Activated CD4-positive, CD25-positive, alpha-beta regulatory T cell treated with anti-CD3 and anti-CD28 coated beads, Interleukin-2, amount 50 U/mL, for 72 hours (primary cell): Measurements from ENCODE around the gene ZC3H14.

ENCODE experiments used
- DNase-seq: peaks from one replicate; pipeline ENCODE4 v3.0.0; 2021

Gene ZC3H14

GRCh38 chr14:88553886-88554456 lies 8.9 kb upstream of the ZC3H14 start:
- no peak for DNase-seq

- peak; percentile 45 for DNase-seq
Observed at GRCh38 chr14:88554457-88555286, 8.2 kb upstream of the ZC3H14 start, which contains the start of gene PTPN21. PTPN21 (minus strand) TSS chr14:88555007; CDS start chr14:88550417, 4,590 bp downstream.

DNA sequence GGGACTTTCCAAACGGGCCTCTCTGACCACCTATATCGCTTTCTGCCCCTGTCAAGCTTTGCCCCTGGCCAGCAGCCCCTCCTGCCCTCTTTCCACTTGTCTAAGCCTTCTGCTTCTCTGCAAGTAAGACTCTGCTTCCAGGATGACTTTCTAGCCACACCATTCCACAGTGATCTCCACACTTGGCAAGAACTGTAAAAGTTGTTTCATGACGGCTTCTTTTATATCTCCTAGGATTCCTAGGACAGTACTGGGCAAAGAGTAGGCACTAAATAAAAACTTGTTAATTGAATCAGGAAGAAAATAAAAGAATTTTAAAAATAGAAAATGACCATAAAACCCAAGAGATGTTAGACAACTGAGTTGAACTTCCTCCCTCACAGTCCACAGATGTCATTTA lies 6.3 kb upstream of the ZC3H14 start:
- no peak for DNase-seq

GRCh38 chr14:88559852-88560251 lies 3.0 kb upstream of the ZC3H14 start:
- no peak for DNase-seq

DNA sequence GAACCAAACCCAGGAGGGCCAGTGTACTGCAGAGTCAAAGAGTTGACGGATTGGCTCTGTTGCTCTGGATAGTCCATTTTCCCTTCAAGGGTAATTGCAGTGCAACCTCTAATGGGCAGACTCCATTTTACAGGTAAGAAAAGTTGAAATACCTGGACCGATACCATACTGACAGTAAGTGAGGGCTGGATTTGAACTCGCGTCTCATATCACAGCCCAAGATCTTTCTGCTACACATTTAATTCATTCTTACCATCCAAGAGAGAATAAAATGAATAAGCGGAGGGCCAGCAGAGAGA lies 356 bp upstream of the ZC3H14 start:
- DNase-seq: no peak

DNA sequence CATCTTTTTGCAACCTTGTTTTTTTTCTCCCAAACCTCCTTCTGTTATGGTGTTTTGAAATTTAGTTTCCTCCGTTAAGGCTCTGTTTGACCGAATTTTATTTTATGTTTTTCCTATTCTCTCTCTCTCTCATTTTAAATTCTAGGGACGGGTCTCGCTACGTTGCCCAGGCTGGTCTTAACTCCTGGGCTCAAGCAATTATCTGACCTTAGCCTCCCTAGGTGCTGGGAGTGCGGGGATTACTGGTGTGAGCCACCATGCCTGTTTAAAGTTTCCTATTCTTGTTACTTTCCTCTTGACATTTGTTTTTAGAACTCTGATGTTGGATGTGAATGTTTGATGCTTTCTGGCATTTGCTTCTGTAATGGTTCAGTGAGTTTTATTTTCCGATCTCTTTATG lies 1.0 kb downstream of the ZC3H14 start:
- no peak for DNase-seq

DNA sequence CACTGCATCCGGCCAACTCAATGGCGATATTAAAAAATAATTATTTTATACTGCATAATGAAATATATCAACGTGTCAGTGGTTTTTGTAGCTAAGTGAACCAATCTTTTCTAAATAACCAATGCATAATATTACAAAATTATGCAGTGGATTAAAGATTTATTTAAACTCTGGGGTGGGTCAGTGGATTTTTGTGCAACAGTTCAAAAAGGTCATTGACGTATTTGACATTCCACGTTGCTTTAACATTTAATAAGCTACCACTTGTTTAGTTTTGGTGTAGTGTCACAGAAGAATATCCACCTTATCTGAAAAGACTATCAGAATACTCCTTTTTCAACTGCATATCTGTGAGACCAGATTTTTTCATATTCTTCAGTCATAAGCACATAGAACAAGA lies 2.6 kb downstream of the ZC3H14 start:
- no peak for DNase-seq

- DNase-seq: no peak
Observed at GRCh38 chr14:88568196-88568595, 5.4 kb downstream of the ZC3H14 start.

DNA sequence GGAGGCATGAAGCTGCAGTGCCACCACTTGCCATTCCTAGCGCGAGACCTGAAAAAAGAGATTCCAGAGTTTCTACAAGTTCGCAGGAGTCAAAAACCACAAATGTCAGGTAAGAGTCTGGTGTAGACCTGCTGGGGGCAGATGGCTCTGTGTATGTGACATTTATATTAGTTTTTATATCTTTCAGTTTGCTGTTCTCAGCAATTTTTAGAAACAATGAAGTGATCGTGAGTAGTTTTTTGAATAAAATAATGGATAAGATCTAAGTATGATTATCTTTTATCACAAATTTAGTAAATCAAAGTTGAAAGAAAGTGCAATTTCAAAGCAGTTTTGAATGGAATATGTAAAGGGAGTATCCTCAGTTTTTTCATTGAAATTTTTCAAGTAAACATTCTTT lies 9.3 kb downstream of the ZC3H14 start:
- DNase-seq: no peak

GRCh38 chr14:88576222-88576621 lies 13.4 kb downstream of the ZC3H14 start:
- no peak for DNase-seq

DNA sequence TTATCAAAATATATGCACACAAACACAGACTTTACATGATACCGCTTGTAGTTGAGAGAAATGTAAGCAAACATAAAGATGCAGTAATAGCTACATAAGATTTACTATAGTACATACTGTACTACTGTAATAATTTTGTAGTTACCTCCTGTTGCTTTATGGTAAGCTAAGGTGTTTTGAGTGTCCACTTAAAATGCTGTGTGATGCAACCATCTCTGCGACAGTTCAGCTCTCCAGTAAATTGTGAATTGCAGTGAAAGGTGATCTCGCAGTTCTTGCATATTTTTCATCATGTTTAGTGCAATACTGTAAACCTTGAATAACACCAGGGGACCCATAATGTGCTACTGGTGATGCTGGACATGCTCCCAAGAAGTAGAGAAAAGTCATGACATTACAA lies 21.6 kb downstream of the ZC3H14 start:
- DNase-seq: no peak

DNA sequence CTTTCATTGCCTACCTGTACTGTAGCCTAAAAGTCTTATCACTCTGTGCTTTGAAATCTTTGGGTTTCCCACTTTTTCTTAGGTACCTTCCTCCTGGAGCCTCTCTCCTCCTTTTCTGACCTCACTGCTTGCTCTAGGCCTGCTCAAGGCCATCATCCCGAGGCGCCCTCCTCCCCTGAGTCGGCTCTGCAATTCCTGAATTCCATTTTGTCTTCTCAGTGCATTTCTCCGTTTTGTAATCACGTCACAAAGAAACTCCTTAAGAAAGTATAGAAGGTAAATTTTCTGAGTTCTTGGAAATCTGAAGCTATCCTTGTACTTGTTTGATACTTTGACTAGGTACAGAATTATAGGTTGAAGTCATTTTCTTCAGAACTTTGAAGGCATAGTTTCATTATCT lies 25.2 kb downstream of the ZC3H14 start:
- DNase-seq: no peak

- no peak for DNase-seq
Observed at GRCh38 chr14:88590173-88590572, 27.3 kb downstream of the ZC3H14 start.

DNA sequence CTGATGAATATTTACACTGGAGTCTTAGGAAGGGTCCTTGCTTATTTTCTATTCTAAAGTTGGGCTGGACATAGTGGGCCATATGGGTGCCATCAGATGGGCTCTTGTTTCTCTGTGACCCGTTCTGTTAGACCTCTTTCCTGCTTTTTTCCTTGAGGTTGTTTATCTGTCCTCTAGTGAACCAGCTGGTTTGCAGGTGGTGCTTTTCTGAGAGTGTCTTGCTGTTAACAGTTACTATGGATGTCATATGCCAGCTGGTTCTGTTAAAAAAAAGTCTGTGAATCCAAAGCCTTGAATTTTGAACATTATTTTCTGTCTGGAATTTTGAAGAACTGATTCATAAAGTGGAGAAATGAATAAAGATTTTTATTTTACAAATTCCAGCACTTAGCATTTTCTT lies 29.2 kb downstream of the ZC3H14 start:
- no peak for DNase-seq

DNA sequence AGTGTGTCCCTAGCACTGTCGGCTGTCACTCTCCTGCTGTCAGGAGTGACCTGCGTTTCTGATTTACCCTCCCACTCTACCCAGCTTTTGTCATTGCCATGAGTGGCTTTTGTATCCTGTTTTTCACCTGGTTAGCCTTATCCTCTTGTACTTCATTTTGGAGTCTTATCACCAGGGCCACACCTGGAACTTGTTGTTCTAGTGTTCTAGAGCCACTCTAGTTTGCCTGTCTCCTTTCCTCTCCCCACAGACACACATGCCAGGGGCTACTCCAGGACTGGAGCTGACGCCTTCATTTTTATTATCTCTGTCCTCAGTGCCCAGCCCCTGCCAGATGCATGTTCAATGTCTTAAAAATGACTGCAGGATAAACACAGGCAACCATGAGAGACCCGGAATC lies 34.2 kb downstream of the ZC3H14 start:
- DNase-seq: no peak

DNA sequence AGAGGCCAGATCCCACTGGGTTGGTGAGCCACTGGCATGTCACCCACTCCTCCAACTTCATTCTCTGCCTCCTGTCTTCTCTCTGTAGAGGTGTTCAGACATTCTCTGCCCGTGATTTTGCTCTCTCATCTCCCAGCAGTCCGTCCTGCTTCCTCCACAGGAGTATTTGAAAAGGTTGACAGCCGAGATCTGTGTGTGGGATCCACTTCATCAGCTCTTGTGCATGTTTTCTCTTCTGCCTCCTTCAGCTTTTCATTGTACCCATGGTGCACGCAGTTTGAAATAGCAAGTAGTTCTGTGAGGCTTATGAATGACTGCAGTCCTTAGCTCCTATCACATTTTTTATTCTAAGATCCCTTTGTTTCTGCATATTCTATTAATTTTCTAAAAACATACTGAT lies 34.8 kb downstream of the ZC3H14 start:
- DNase-seq: no peak

DNA sequence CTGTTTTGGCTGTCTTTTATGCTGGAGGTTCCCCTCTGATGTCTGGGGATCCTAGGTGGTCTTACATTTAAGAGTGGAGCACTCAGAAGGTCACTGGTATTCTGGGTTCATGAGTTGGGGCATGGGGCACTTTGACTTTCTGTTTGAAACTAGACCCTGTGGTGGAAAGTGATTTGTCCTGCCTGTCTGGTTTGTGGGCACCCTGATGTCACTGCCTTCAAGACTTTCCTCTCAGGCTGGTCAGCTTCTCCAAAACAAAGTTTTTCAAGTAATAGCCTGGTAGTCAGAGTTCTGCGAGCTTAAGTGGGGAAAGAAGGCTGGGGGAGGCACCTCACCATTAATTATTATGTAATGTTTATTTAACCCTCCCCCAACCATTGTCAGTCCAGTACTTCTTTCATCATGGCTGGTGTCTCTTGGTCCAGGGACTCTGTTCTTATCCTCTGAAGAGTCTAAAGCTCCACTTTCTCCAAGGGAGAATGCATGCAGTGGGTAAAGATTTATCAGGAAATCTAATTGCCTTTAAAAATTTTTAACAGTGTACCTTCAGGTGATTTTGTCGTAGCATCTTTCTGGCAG lies 35.3 kb downstream of the ZC3H14 start:
- no peak for DNase-seq

- DNase-seq: no peak
Observed at GRCh38 chr14:88599326-88599725, 36.5 kb downstream of the ZC3H14 start.

DNA sequence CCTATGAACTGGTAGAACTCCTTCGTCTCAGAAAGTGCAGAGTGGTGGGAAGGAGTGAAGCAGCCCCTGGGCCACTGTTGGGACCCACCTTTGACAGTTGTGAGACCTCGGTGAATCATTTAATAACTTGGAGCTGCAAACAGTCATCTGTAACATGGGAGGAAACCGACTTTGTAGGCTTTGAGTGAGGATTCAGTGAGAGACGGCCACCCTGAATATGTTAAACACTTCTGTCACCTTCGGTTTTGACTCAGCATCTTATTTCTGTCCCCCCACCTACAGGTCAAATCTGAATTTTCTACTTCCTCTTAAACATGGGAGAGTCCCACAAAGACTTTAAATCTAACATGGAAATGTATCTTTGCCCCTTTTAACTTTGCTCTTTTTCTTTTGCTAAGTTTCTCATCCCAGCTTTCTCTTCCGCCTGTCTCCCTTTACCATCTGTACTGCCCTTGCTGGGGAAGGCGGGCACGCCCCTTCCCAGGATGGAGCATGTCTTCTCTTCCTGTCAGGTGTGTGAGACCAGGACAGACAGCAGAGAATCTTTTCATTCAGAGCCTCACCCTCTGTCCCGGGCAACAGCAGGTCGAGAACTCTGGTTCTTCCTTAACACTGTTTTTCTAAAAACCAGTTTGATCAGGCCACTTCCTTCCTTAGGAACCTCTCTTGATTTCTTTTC lies 37.1 kb downstream of the ZC3H14 start:
- no peak for DNase-seq

DNA sequence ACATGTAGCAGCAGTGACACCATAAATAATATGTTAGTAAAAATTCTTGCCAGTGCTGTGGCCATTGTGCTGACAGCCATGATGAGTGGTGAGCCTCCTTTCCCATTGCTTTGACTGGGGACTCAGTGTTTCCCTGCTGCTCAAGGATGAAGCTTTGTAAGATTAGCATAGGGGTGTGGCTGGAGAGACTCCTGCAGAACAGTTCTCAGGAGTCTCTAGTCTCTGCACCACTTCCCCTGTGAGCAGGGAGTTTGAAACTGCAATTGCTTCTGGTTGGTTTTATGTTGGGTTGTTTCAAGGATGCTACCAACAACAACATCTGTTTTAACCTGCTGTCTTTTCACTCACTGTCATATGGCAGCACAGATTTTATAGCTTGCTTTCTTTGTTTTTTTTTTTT lies 41.4 kb downstream of the ZC3H14 start:
- no peak for DNase-seq

DNA sequence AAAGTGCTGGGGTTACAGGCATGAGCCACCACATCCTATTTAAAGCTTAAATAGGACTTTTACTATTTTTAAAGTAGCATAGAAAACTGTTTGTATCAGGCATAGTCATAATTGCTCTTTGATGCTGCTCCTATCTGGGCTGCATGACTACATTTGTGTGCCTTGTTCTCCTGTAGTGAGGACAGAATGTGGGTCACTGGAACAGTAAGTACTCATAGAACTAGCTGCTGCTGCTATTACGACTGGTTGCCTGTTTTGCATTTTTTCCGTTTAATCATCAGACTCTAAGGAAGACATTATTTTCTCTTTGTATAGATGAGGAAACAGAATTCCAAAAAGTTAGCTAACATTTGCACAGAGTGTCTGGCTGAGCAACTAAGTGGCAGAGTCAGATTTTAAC lies 42.8 kb downstream of the ZC3H14 start:
- DNase-seq: no peak

GRCh38 chr14:88607829-88608228 lies 45.0 kb downstream of the ZC3H14 start:
- no peak for DNase-seq

- no peak for DNase-seq
Observed at GRCh38 chr14:88611878-88612277, 49.0 kb downstream of the ZC3H14 start.

DNA sequence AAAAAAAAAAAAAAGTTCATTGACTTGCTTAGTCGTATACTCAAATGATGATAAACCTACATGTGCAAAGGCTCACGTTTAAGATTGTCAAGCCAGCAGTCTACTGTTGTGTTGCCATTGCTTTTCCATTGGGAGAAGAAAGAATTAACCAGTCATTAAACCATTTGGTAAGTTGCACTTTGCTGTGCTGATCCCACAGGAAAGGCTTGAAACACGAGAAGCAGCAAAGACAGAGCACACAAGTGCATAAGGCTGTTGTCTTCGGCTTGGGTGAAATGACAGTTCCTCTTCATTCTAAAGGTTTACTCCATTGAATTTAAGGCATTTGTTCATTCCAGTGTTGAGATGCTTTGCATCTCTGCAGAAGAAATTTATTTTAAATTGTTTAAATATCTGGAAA lies 50.1 kb downstream of the ZC3H14 start:
- no peak for DNase-seq
